Measurements from ENCODE around the gene PSMB2.

- no peak for TF ChIP-seq CTCF (IDR thresholded peaks at IDR 0.05; ENCODE audit: insufficient read depth, low read length, poor library complexity, severe bottlenecking)
- no peak for TF ChIP-seq EZH2phosphoT487 (conservative IDR thresholded peaks at IDR 0.05; ENCODE audit: low read length)
These were observed 35.5 kb downstream of the PSMB2 start for GRCh38 chr1:35605867-35606182.
